GM18873 (cell line): Measurements from ENCODE around the gene DSG4.
"Not testable (repeated sequence)": the region's sequence is repeated elsewhere in the genome, so short reads cannot be mapped to it uniquely, and the experiment has no call there.

ENCODE experiments used
- ATAC-seq: cut with Tn5 transposase; IDR thresholded peaks from one replicate; pipeline ENCODE4 v1.9.1; 2021; ENCODE audit warnings: mild to moderate bottlenecking, moderate library complexity, moderate number of reproducible peaks; ENCODE audit not compliant: unreplicated experiment, low FRiP score

DSG4 gene, protein sequence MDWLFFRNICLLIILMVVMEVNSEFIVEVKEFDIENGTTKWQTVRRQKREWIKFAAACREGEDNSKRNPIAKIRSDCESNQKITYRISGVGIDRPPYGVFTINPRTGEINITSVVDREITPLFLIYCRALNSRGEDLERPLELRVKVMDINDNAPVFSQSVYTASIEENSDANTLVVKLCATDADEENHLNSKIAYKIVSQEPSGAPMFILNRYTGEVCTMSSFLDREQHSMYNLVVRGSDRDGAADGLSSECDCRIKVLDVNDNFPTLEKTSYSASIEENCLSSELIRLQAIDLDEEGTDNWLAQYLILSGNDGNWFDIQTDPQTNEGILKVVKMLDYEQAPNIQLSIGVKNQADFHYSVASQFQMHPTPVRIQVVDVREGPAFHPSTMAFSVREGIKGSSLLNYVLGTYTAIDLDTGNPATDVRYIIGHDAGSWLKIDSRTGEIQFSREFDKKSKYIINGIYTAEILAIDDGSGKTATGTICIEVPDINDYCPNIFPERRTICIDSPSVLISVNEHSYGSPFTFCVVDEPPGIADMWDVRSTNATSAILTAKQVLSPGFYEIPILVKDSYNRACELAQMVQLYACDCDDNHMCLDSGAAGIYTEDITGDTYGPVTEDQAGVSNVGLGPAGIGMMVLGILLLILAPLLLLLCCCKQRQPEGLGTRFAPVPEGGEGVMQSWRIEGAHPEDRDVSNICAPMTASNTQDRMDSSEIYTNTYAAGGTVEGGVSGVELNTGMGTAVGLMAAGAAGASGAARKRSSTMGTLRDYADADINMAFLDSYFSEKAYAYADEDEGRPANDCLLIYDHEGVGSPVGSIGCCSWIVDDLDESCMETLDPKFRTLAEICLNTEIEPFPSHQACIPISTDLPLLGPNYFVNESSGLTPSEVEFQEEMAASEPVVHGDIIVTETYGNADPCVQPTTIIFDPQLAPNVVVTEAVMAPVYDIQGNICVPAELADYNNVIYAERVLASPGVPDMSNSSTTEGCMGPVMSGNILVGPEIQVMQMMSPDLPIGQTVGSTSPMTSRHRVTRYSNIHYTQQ

GRCh38 chr18:31376477-31376876 is at the start of gene DSG4:
Gene DSG4 (plus strand): TSS chr18:31376777. CDS start chr18:31376912, 135 bp downstream.
- no peak for ATAC-seq

DNA sequence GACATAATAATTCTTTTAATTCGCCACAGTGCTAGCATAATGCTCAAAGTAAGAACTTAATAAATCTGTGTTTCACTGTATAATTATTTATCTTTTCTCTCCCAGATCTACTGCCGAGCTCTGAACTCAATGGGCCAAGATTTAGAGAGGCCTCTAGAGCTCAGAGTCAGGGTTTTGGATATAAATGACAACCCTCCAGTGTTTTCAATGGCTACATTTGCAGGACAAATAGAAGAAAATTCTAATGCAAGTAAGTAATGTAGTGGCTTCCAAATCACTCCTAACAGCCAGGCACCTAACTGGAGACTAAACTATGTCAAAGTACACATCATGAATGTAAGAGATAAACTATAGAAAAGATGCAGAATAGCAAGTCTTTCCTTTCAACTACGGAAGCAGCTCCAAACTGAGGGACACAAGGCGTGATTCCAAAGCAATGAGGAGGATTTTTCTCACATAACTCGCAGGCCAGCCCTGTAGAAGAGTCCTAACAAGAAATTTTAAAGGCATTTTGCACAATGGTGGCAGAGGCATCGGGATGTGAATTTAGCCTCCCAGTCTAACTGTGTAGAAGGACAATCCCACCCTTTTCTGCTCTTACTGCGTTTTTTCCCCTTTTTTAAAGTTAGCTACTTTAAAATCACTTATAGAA is 46.7 kb upstream of the DSG4 start:
- ATAC-seq: no peak

GRCh38 chr18:31343454-31343853 is 33.1 kb upstream of the DSG4 start:
- no peak for ATAC-seq

DNA sequence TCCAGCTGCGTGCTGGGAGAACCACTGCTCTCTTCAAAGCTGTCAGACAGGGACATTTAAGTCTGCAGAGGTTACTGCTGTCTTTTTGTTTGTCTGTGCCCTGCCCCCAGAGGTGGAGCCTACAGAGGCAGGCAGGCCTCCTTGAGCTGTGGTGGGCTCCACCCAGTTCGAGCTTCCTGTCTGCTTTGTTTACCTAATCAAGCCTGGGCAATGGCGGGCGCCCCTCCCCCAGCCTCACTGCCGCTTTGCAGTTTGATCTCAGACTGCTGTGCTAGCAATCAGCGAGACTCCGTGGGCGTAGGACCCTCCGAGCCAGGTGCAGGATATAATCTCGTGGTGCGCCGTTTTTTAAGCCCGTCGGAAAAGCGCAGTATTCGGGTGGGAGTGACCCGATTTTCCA is 23.2 kb upstream of the DSG4 start:
- ATAC-seq: not testable (repeated sequence)

DNA sequence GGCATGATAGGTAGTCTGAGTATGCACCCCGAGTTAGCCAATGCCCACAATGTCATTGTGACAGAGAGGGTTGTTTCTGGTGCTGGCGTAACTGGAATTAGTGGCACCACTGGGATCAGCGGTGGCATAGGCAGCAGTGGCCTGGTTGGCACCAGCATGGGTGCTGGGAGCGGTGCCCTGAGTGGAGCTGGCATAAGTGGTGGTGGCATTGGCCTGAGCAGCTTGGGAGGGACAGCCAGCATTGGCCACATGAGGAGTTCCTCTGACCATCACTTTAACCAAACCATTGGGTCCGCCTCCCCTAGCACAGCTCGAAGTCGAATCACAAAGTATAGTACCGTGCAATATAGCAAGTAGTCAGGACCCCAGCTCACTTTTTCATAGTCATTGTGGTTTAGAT is 21.6 kb upstream of the DSG4 start:
- no peak for ATAC-seq

GRCh38 chr18:31356025-31356424 is 20.6 kb upstream of the DSG4 start:
- no peak for ATAC-seq

- no peak for ATAC-seq
These were observed 12.4 kb upstream of the DSG4 start for GRCh38 chr18:31364190-31364589.

GRCh38 chr18:31369478-31369877 is 7.1 kb upstream of the DSG4 start:
- ATAC-seq: no peak

- ATAC-seq: no peak
These were observed 4.6 kb upstream of the DSG4 start for GRCh38 chr18:31371989-31372388.

DNA sequence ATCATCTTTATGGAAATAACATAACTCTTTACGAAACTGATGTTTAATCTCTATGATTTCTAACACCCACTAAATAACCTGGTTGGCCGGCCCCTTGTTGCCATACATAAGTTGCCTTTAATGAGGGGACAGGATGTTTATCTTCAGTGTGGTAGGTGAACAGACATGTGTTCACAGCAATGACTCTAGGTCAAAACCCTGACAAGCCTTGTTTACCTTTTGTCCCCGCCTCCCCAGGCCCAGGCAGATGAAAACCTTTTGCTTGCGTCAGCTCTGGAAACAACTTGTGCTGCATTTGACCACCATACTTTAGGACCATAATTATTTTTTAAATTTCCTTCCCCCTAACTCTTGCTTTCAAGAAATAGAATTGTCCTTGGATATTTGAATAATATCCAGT is 2.9 kb upstream of the DSG4 start:
- ATAC-seq: no peak

DNA sequence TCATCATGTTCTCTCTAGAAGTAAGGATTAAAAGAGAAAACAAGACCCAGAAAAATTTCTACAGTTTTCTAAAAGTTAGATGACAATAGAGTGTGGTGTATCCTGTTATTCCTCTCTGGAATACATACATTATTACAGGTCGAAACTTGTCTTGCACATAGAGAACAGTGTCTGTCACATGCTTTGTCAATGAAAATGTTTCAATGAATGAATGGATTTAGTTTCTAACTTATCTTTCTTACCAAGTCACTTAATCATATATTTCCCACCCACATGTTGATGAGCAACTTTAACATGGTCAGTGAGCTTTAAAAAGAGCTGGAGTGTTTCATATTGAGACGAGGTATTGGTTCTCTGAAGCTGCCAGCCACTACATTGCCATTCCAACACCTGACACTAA is 4.3 kb downstream of the DSG4 start:
- ATAC-seq: no peak

- no peak for ATAC-seq
These were observed 5.5 kb downstream of the DSG4 start for GRCh38 chr18:31382107-31382506.

DNA sequence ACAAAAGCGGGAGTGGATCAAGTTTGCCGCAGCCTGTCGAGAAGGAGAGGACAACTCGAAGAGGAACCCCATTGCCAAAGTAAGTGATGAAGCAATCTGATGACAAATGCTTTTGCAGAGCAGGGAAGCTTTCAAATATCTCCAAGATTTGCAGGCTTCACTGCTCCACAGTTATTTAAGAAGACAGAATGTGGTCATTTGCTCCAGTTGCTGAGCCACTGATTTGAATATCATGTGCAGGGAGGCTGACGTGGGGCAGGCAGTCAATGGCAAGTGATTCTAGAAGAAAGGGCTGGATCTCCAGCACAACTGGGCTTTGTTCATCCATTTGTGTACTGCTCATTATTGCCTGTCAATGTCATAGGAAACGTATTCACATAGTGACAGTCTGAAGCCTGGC is 10.2 kb downstream of the DSG4 start:
- no peak for ATAC-seq

GRCh38 chr18:31393286-31393685 is 16.7 kb downstream of the DSG4 start:
- no peak for ATAC-seq

GRCh38 chr18:31396796-31397612 is 20.4 kb downstream of the DSG4 start:
- no peak for ATAC-seq

DNA sequence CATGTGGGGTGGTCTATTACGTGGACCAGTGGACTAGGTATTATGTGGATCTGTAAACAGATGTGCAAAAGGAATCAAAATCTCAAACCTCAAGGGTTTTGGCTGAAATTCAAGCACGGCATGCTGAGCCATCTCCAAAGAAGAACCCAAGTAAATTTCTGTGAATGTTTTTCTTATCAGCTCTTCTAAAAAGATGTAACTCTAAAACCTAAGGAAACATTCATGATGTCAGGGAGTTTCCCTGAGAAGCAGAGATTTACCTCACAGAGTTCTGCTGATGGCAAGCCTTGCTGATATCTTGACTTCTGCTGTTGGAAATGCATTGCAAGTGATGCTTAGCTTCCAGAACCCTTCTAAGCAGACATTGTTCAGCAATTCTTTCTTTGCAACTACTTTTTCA is 21.6 kb downstream of the DSG4 start:
- ATAC-seq: no peak

DNA sequence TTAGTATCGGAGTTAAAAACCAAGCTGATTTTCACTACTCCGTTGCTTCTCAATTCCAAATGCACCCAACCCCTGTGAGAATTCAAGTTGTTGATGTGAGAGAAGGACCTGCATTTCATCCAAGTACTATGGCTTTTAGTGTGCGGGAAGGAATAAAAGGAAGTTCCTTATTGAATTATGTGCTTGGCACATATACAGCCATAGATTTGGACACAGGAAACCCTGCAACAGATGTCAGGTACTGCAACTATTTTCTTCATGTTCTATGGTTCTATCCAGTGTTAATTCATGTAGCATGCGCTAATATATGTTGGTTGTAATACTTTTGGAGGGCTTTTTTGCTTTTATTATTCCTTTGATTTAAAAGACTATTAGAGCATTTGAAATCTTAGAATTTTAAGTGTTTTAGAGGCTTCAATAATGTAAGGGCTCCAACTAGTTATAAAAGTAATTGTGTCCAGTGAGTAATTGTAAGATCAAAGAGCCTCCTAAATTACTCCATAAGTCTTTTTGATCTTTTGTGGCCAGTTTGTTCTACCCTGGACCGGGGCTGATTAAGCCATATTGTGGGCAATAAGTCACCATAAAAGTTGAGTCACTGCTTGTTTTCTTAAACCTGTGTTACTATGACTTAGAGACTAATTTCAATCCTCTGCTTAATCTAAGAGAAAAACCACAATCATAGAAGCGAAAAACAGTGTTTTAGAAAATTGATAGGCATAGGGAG is 22.9 kb downstream of the DSG4 start:
- no peak for ATAC-seq

DNA sequence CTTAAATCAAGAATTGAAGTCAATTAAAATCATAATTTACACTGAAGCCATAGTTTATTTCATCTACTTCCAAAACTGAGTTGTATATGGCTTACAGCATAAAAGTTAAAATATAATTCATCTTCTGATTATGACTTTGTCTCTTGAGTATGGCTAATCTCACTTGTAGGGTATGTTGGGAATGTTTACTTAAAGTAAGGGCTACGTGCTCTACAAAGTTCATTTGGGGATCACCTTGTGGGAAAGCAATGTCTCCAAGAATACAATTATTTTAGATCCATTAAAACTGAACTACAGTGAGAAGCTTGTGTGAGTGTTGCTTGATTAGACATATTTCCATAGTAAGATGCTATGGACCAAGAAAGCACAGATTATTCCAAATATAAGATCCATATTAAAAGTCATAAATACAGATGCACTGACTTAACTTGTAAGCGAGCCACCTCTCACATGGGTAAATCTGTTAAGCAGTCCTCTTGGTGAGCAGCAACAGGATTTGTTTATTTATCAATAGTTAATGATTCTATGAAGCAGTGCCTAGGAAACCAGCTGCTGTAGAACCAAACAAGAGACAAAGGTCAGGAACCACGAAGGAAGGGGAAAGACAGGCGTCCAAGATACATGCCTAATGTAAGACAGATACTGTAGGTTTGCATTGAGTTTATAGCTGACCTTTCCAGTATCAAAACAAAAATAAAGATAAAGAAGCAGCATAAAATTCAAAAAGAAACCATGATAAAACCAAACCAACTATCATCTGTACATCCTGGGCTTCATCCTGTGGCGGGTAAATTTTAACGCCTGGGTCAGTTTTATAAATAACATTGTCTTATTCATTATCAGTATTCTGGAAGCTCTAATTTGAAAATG is 24.8 kb downstream of the DSG4 start:
- ATAC-seq: no peak
